Right lobe of liver (tissue), 6 donors: ENCODE results near the gene NRN1. TPM values are rescaled to one million over a fixed set of nuclear protein-coding genes. Genes with fewer than 3 reads are reported as not detected.
A peak's percentile ranks its signal among the peaks of the same experiment; 100 is the strongest.

Experiments
- ATAC-seq, 4 donors: fragments of 200-7000 bp; cut with Tn5 transposase; one replicate each; pipeline ENCODE4 v1.9.1; 2020; ENCODE audit warnings: mild to moderate bottlenecking in 4 of 4, moderate library complexity in 4 of 4
- DNase-seq, 3 donors: peaks; one replicate each; pipeline ENCODE4 v3.0.0-alpha.2; 2020
- H3K27ac ChIP-seq, 3 donors: fragments of 200-600 bp; one replicate each; pipeline ENCODE4 v1.8.0; 2022
- H3K27me3 ChIP-seq, 2 donors: fragments of 200-600 bp; one replicate each; pipeline ENCODE4 v1.8.0; 2022
- H3K36me3 ChIP-seq, 4 donors: fragments of 200-600 bp; sonication (generic) in 1 of 4; one replicate each; pipeline versions ENCODE4 v1.5.1 to v1.8.0; 2017 to 2022; ENCODE audit warnings: control low read depth in 1 of 4
- H3K4me1 ChIP-seq, 4 donors: fragments of 200-600 bp; sonication (generic) in 1 of 4; one replicate each; pipeline versions ENCODE4 v1.5.1 to v1.8.0; 2017 to 2022; ENCODE audit warnings: control low read depth in 1 of 4
- H3K4me3 ChIP-seq, 3 donors: fragments of 200-600 bp; one replicate each; pipeline ENCODE4 v1.8.0; 2022
- H3K9me3 ChIP-seq, 4 donors: fragments of 200-600 bp; sonication (generic) in 1 of 4; one replicate each; pipeline versions ENCODE4 v1.5.1 to v1.8.0; 2017 to 2022; ENCODE audit warnings: control low read depth in 1 of 4
- POLR2A ChIP-seq: fragments of 450-650 bp; IDR thresholded peaks from one replicate; pipeline ENCODE4 v1.6.1; 2017; ENCODE audit warnings: antibody characterized with exemption, mild to moderate bottlenecking
- WGBS: methylation state at CpG from one replicate; pipeline ENCODE4 v1.1.6; 2018; ENCODE audit warnings: low coverage, low lambda C conversion rate; ENCODE audit not compliant: insufficient coverage; ENCODE audit errors: missing lambda C conversion rate; 5-methylcytosine and 5-hydroxymethylcytosine counted together
- intact Hi-C, 2 donors: fragments of 100-400 bp; cut with DNase I; formaldehyde crosslinking; loops; one replicate each; pipeline versions ENCODE4 v1.11.2 to v1.14.1; 2022
- total RNA-seq, 6 experiments: library from RNA; depleted of rRNA in 2 of 6; stranded (reverse); fragments of >200 nt in 2 of 6; fragmentation: NEBNext Ultra II Directional in 3 of 6; extraction: Animal tissue kit (Norgen Biotek cat#: 25700) in 3 of 6; gene quantifications; one replicate each; pipeline versions ENCODE4 v1.1.0 to v1.2.4, GENCODE V29; 2016 to 2023
- TF ChIP-seq, protein P1 (sequence below), 4 donors: fragments of 200-600 bp in 3 of 4; fragments of 450-650 bp in 1 of 4; IDR thresholded peaks; one replicate each; pipeline versions ENCODE4 v1.5.1 to v1.8.0; 2016 to 2022; ENCODE audit warnings: antibody characterized with exemption in 4 of 4, mild to moderate bottlenecking in 2 of 4
- donor health status: DM: no; HTN: yes; CAD: no.
- donor health status: DM: no; HTN: no; CAD: no.
- donor health status: DM: no; HTN: no; CAD: no.
- donor health status: DM: no; HTN: yes; CAD: no.
- donor health status: DM: no; HTN: yes; CAD: no.

NRN1 gene
- total RNA-seq, 6 experiments from 2014 or later = 0.86 to 3.4 (median 2.4) TPM

GRCh38 chr6:5990786-5991185 is 15.9 kb downstream of the NRN1 start:
- Histone ChIP-seq H3K4me1 (peaks cover 0 to 2% (median 0%) of the 10 kb centered on the region in 4 donors), H3K27ac (no peak overlapping the region), H3K27me3 (peaks cover 0 to 18% of the 10 kb centered on the region in 2 donors), H3K36me3 (no peaks in the 10 kb centered on the region), H3K4me3 (no peak overlapping the region), H3K9me3 (no peaks in the 10 kb centered on the region)
- intact Hi-C loops = no loop called here
- no peak for ATAC-seq
- WGBS = 77% methylated on average over 4 of the region's 4 CpGs
- no peak for TF ChIP-seq POLR2A
- TF ChIP-seq, protein P1, sequence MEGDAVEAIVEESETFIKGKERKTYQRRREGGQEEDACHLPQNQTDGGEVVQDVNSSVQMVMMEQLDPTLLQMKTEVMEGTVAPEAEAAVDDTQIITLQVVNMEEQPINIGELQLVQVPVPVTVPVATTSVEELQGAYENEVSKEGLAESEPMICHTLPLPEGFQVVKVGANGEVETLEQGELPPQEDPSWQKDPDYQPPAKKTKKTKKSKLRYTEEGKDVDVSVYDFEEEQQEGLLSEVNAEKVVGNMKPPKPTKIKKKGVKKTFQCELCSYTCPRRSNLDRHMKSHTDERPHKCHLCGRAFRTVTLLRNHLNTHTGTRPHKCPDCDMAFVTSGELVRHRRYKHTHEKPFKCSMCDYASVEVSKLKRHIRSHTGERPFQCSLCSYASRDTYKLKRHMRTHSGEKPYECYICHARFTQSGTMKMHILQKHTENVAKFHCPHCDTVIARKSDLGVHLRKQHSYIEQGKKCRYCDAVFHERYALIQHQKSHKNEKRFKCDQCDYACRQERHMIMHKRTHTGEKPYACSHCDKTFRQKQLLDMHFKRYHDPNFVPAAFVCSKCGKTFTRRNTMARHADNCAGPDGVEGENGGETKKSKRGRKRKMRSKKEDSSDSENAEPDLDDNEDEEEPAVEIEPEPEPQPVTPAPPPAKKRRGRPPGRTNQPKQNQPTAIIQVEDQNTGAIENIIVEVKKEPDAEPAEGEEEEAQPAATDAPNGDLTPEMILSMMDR (IDR thresholded peaks at IDR 0.05) = no peak
- DNase-seq = no peak

DNA sequence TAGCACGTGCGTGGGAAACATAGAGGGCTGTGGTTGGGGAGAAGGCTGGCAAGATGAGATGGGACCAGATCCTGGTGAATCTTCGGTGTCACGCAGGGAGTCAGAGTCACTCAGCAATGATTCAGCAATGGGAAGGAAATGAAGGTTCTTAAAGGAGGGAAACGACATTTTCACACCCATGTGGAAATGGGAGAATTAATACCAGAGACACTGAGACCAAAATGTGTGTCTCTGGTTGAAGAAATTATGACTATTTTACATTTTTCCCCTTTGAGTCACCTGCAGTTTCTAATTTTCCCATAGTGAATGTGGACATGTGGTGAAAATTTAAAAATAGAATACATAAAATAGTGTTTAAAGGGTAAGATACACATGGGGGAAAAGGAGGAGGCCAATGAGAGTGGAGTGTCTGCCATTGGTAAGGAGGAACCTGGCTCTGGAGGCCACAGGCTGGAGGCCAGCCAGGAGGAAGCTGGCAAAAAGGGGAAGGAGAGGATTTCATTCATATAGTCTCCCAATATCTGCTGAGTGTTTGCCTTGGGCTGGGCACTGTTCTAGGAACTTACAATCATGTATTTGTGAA is 17.5 kb downstream of the NRN1 start:
- DNase-seq = no peak
- WGBS = 75% methylated on average over 5 of the region's 5 CpGs
- Histone ChIP-seq H3K4me3 (no peak overlapping the region), H3K4me1 (no peaks in the 10 kb centered on the region), H3K27me3 (peaks cover 0 to 6% of the 10 kb centered on the region in 2 donors), H3K27ac (no peak overlapping the region), H3K36me3 (no peaks in the 10 kb centered on the region), H3K9me3 (no peaks in the 10 kb centered on the region)
- TF ChIP-seq, protein P1 (IDR thresholded peaks at IDR 0.05) = no peak
- TF ChIP-seq POLR2A = no peak
- ATAC-seq = peak; percentile 47 to 75 (median 70)
- intact Hi-C loops = no loop called here

DNA sequence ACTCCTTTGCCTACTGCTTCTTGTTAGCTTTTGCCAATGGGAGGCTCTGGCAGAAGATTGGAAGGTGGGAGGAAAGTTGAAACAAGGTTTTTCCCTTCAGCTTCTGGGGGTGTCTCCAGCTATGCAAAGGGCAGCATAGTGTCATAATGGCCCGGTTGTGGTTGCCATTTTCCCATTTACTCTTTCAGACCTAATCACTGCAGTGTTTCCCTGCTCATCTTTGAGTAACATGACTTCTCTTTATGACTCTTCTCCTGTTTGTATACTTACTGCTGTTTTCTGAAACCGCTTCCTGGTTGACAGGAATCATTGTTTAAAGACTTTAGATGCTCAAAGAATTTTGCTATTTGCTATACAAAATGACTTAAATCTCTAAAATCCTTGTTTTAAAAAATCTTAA is 19.9 kb downstream of the NRN1 start:
- no peak overlapping the region for H3K4me3 ChIP-seq
- DNase-seq = no peak
- no peaks in the 10 kb centered on the region for H3K27me3 ChIP-seq
- no peak for ATAC-seq
- H3K36me3 ChIP-seq = no peaks in the 10 kb centered on the region
- no peaks in the 10 kb centered on the region for H3K9me3 ChIP-seq
- H3K4me1 ChIP-seq = no peaks in the 10 kb centered on the region
- intact Hi-C loops = no loop called here
- WGBS = 27% methylated on average over 2 of the region's 2 CpGs
- TF ChIP-seq POLR2A = no peak
- TF ChIP-seq, protein P1 (IDR thresholded peaks at IDR 0.05) = no peak
- no peak overlapping the region for H3K27ac ChIP-seq

DNA sequence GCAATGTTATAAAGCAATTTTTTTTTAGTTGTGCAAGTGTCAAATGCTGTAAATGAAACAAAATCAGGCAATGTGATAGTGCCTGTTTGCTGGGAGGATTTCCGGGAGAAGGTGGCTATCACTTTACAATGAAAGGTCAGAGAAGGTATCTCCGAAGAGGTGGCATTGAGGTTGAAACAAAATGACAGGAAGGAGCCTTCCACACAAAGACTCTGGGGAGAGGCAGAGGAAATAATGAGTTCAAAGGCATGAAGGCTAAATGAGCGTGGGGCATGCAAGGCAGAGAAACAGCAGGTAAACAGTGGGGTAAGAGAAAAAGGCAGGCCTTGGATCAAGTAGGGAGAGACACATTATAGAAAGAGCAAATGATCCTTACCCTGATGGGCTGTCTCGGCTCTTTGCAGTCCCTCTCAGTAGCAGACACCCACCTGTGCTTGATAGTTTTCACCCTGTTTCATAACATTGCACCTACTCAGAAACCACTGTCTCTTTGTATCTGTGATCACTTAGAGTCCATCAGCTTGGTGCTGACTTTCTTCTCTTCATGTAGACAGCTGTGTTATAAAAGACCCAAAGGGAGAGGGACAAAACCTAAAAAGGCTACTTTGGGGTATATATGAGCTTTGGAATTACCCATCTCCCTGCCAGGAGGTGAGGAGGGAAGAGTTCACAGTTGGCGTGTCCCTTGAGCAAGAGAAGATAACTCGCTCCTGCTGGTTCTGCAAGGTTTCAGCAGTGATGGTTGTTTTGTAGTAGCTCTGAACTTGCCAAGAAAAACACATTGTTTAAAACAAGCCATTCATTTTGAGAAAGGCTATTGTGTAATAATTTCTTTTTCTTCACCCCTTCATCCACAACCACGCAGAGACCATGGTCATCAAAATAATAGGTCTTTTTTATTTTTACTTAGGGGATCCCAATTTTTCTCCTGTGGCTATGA is 22.3 kb downstream of the NRN1 start:
- Histone ChIP-seq H3K27me3 (no peaks in the 10 kb centered on the region), H3K27ac (no peak overlapping the region), H3K36me3 (no peaks in the 10 kb centered on the region), H3K9me3 (no peaks in the 10 kb centered on the region), H3K4me1 (no peaks in the 10 kb centered on the region), H3K4me3 (no peak overlapping the region)
- ATAC-seq = no peak
- TF ChIP-seq, protein P1 (IDR thresholded peaks at IDR 0.05) = no peak
- no peak for TF ChIP-seq POLR2A
- WGBS = 47% methylated on average over 5 of the region's 7 CpGs
- no peak for DNase-seq
- intact Hi-C loops = no loop called here
